Hepatocyte (in vitro differentiated cells): ENCODE measurements around the gene KCNK13. TPM values are rescaled to one million over a fixed set of nuclear protein-coding genes. Genes with fewer than 3 reads are reported as not detected.

Source experiments
- DNase-seq: peaks from one replicate; pipeline ENCODE4 v3.0.0-alpha.2; 2016; ENCODE audit warnings: low spot score
- H2AFZ ChIP-seq: fragments of 200-600 bp; sonication (generic); 2 replicates; pipeline ENCODE4 v1.6.0; 2016; ENCODE audit warnings: antibody characterized with exemption, mild to moderate bottlenecking
- H3K27ac ChIP-seq: fragments of 200-600 bp; sonication (generic); 2 replicates; pipeline ENCODE4 v1.5.1; 2016; ENCODE audit warnings: mild to moderate bottlenecking
- H3K27me3 ChIP-seq: fragments of 200-600 bp; sonication (generic); 2 replicates; pipeline ENCODE4 v1.6.1; 2016
- H3K36me3 ChIP-seq: fragments of 200-600 bp; sonication (generic); replicated peaks from 2 replicates; pipeline ENCODE4 v1.5.1; 2016; ENCODE audit warnings: low read depth; ENCODE audit not compliant: insufficient read depth
- H3K4me1 ChIP-seq: fragments of 200-600 bp; sonication (generic); 2 replicates; pipeline ENCODE4 v1.5.1; 2016; ENCODE audit warnings: mild to moderate bottlenecking, moderate library complexity; ENCODE audit not compliant: insufficient read depth
- H3K4me2 ChIP-seq: fragments of 200-600 bp; sonication (generic); 2 replicates; pipeline ENCODE4 v1.6.0; 2016
- H3K4me3 ChIP-seq: fragments of 200-600 bp; sonication (generic); 2 replicates; pipeline ENCODE4 v1.5.1; 2016; ENCODE audit warnings: mild to moderate bottlenecking
- H3K79me2 ChIP-seq: fragments of 200-600 bp; sonication (generic); 2 replicates; pipeline ENCODE4 v1.6.0; 2017; ENCODE audit warnings: mild to moderate bottlenecking
- H3K9me2 ChIP-seq: fragments of 200-600 bp; sonication (generic); replicated peaks from 2 replicates; pipeline ENCODE4 v1.6.0; 2017; ENCODE audit warnings: mild to moderate bottlenecking; ENCODE audit not compliant: insufficient read depth
- H3K9me3 ChIP-seq: fragments of 200-600 bp; sonication (generic); 2 replicates; pipeline ENCODE4 v1.5.1; 2016; ENCODE audit warnings: low read depth, mild to moderate bottlenecking
- H4K20me1 ChIP-seq: fragments of 200-600 bp; sonication (generic); 2 replicates; pipeline ENCODE4 v1.6.0; 2016; ENCODE audit warnings: mild to moderate bottlenecking; ENCODE audit not compliant: insufficient read depth, poor library complexity, severe bottlenecking
- CTCF ChIP-seq: fragments of 200-600 bp; sonication (generic); IDR thresholded peaks from 2 replicates; pipeline ENCODE4 v1.5.1; 2016; ENCODE audit warnings: antibody characterized with exemption, mild to moderate bottlenecking; ENCODE audit not compliant: poor library complexity
- EZH2 ChIP-seq: fragments of 200-600 bp; sonication (generic); IDR thresholded peaks from 2 replicates; pipeline ENCODE4 v1.6.1; 2016; ENCODE audit warnings: antibody characterized with exemption, mild to moderate bottlenecking, borderline replicate concordance
- EZH2phosphoT487 ChIP-seq: fragments of 200-600 bp; sonication (generic); IDR thresholded peaks from one replicate; pipeline ENCODE4 v1.6.1; 2018; ENCODE audit warnings: antibody characterized with exemption, mild to moderate bottlenecking, low read depth, moderate library complexity; ENCODE audit not compliant: unreplicated experiment, severe bottlenecking
- WGBS: methylation state at CpG from one replicate; pipeline ENCODE4 v1.1.6; 2016; ENCODE audit warnings: low lambda C conversion rate; ENCODE audit errors: missing lambda C conversion rate; 5-methylcytosine and 5-hydroxymethylcytosine counted together
- polyA plus RNA-seq: library from polyadenylated mRNA; unstranded; fragments of >200 nt; fragmentation: Nextera tagmentation; extraction: Ambion mirVana; gene quantifications from 2 replicates; pipeline ENCODE4 v1.2.1, GENCODE V29; 2016
- total RNA-seq: library from RNA; depleted of rRNA; stranded (reverse); fragments of >200 nt; gene quantifications from 2 replicates; pipeline ENCODE4 v1.2.3, GENCODE V29; 2014

Gene KCNK13
- total and polyA plus RNA-seq, 2 experiments from 2014 or later = 0.15 to 0.47 TPM

GRCh38 chr14:90058876-90059458 lies 2.8 kb upstream of the KCNK13 start:
- Histone ChIP-seq H3K9me2 (no peaks in the 10 kb centered on the region), H3K4me2 (no peak overlapping the region), H3K4me1 (peaks cover 22% of the 10 kb centered on the region), H3K27me3 (peaks cover 78% of the 10 kb centered on the region), H4K20me1 (no peaks in the 10 kb centered on the region), H2AFZ (no peak overlapping the region), H3K9me3 (no peaks in the 10 kb centered on the region), H3K27ac (no peak overlapping the region), H3K79me2 (no peaks in the 10 kb centered on the region), H3K4me3 (no peak overlapping the region), H3K36me3 (no peaks in the 10 kb centered on the region)
- TF ChIP-seq EZH2 = no peak
- no peak for TF ChIP-seq CTCF
- TF ChIP-seq EZH2phosphoT487 = no peak
- no peak for DNase-seq
- 97% methylated on average over 7 of the region's 7 CpGs for WGBS

GRCh38 chr14:90060312-90060964 lies 1.4 kb upstream of the KCNK13 start:
- Histone ChIP-seq H3K79me2 (no peaks in the 10 kb centered on the region), H3K9me2 (no peaks in the 10 kb centered on the region), H3K27ac (no peak overlapping the region), H4K20me1 (no peaks in the 10 kb centered on the region), H3K4me3 (peak overlapping the region; percentile 61), H3K9me3 (no peaks in the 10 kb centered on the region), H3K27me3 (peaks cover 84% of the 10 kb centered on the region), H3K4me2 (peak overlapping the region; percentile 98), H3K36me3 (no peaks in the 10 kb centered on the region), H2AFZ (peak overlapping the region; percentile 83), H3K4me1 (peaks cover 22% of the 10 kb centered on the region)
- WGBS = under 1% methylated on average over 62 of the region's 80 CpGs
- peak; percentile 70 for DNase-seq
- peak; percentile 64 for TF ChIP-seq CTCF
- TF ChIP-seq EZH2 = peak; percentile 74
- TF ChIP-seq EZH2phosphoT487 = no peak

DNA sequence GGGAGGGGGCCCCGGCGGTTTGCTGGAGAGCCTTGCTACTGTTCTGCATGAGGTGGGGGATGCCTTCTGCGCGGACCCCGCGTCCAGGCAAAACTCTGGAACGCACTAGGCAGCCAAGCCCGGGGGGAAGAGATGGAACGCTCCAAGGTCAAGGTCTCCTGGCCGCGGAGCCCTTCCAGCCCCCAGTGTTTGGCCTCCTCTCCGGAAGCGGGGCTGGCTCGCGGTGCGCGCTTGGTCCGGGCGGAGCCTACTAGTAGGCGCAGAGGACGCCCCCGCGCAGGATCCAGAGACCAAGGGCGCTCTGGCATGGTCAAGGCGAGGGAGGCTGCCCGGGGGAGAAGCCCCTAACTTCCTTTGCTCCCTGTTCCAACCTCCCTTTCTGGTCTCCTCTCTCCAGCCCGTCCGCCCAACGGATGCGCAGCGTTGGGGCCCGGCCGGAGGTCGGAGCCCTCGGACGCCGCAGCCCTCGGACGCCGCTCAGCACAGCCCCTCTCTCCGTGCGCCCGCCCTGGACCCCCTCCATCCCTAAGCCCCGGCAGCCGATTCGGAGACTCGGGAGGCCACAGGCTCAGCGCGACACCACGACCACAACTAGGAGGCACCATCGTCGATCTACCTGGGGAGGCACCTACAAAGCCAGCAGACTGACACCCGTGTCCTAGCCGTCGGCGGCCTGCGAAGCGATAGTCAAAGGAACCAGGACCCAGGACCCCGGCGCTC lies 669 bp upstream of the KCNK13 start:
- H3K4me1 ChIP-seq = peaks cover 22% of the 10 kb centered on the region
- no peaks in the 10 kb centered on the region for H3K9me3 ChIP-seq
- DNase-seq = no peak
- no peaks in the 10 kb centered on the region for H3K9me2 ChIP-seq
- H2AFZ ChIP-seq = peak overlapping the region; percentile 83
- no peak overlapping the region for H3K27ac ChIP-seq
- H3K36me3 ChIP-seq = no peaks in the 10 kb centered on the region
- H4K20me1 ChIP-seq = no peaks in the 10 kb centered on the region
- WGBS = 1% methylated on average over 57 of the region's 60 CpGs
- peak overlapping the region; percentile 61 for H3K4me3 ChIP-seq
- no peaks in the 10 kb centered on the region for H3K79me2 ChIP-seq
- peak overlapping the region; percentile 98 for H3K4me2 ChIP-seq
- peaks cover 84% of the 10 kb centered on the region for H3K27me3 ChIP-seq
- TF ChIP-seq EZH2phosphoT487 = no peak
- TF ChIP-seq EZH2 = peak; percentile 41

GRCh38 chr14:90062127-90062794 lies 467 bp downstream of the KCNK13 start:
- Histone ChIP-seq H3K79me2 (no peaks in the 10 kb centered on the region), H3K4me3 (peak overlapping the region; percentile 33), H3K27ac (no peak overlapping the region), H4K20me1 (no peaks in the 10 kb centered on the region), H3K36me3 (no peaks in the 10 kb centered on the region), H3K4me1 (peaks cover 22% of the 10 kb centered on the region), H3K27me3 (peaks cover 87% of the 10 kb centered on the region), H3K9me2 (no peaks in the 10 kb centered on the region), H2AFZ (no peak overlapping the region), H3K9me3 (no peaks in the 10 kb centered on the region), H3K4me2 (peak overlapping the region; percentile 98)
- WGBS = under 1% methylated on average over 50 of the region's 63 CpGs
- peak; percentile 35 for DNase-seq
- no peak for TF ChIP-seq EZH2phosphoT487
- no peak for TF ChIP-seq CTCF
- no peak for TF ChIP-seq EZH2
